ENCODE measurements around the gene GOLGA6B. TPM values are rescaled to one million over a fixed set of nuclear protein-coding genes. Genes with fewer than 3 reads are reported as not detected.

Gene GOLGA6B
- total and polyA plus RNA-seq, 2 of the 13 experiments (the other 11 are each of a cell fraction or from before 2014, with no cell fraction given), result 0.04 TPM; not detected in 1

GRCh38 chr15:72685925-72686794, 31.7 kb downstream of the GOLGA6B start, which contains the start of the genes BBS4 and HIGD2B (continued):
- TF ChIP-seq ZBTB40 (IDR thresholded peaks at IDR 0.05) (peak; percentile 62), ZBTB40 (CRISPR knock-in tag; IDR thresholded peaks at IDR 0.05) (no peak), DNMT1 (CRISPR knock-in tag; IDR thresholded peaks at IDR 0.05) (no peak), RBM39 (IDR thresholded peaks at IDR 0.05; ENCODE audit: low read depth, low read length, poor library complexity, severe bottlenecking) (no peak), CC2D1A (CRISPR knock-in tag; IDR thresholded peaks at IDR 0.05) (no peak), SUZ12 (IDR thresholded peaks at IDR 0.05; ENCODE audit: low read depth, low read length) (no peak), TBX2 (CRISPR knock-in tag; IDR thresholded peaks at IDR 0.05; ENCODE audit: borderline replicate concordance) (no peak), BCL6 (CRISPR knock-in tag; IDR thresholded peaks at IDR 0.05) (peak; percentile 64), SP4 (CRISPR knock-in tag; IDR thresholded peaks at IDR 0.05) (peak; percentile 77; the same call in 1 of the 2 replicates), AHDC1 (CRISPR knock-in tag; IDR thresholded peaks at IDR 0.05; ENCODE audit: borderline replicate concordance) (peak; percentile 74; the same call in 1 of the 2 replicates), HNRNPL (IDR thresholded peaks at IDR 0.05; ENCODE audit: low read depth, low read length) (0 out of 2 replicates have a peak, but pooled peaks have one; percentile 26), MXD4 (CRISPR knock-in tag; IDR thresholded peaks at IDR 0.05) (no peak)

All from HepG2 (cell line).